ENCODE data around the gene GOLIM4.

DNA sequence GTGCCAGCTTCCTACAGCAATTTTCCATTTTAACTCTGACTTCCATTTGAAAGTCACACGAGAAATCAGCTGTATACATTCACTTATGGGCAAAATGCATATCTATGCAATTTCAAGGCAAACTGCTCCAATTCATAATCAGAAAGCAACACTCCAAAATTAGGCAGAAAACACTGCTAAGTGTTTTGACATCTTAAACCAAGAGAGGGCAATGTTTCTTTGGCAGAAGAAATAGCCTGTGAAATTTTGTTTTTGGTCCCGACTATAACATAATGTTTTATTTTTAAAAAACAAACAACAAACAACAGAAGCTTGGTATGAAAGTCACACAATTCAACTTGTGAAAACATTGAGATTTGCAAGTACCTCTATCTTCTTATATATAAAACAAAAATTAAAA is 42.6 kb downstream of the GOLIM4 start:
- TF ChIP-seq, protein P1, sequence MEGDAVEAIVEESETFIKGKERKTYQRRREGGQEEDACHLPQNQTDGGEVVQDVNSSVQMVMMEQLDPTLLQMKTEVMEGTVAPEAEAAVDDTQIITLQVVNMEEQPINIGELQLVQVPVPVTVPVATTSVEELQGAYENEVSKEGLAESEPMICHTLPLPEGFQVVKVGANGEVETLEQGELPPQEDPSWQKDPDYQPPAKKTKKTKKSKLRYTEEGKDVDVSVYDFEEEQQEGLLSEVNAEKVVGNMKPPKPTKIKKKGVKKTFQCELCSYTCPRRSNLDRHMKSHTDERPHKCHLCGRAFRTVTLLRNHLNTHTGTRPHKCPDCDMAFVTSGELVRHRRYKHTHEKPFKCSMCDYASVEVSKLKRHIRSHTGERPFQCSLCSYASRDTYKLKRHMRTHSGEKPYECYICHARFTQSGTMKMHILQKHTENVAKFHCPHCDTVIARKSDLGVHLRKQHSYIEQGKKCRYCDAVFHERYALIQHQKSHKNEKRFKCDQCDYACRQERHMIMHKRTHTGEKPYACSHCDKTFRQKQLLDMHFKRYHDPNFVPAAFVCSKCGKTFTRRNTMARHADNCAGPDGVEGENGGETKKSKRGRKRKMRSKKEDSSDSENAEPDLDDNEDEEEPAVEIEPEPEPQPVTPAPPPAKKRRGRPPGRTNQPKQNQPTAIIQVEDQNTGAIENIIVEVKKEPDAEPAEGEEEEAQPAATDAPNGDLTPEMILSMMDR (IDR thresholded peaks at IDR 0.05; ENCODE audit: low read depth, low read length, missing input control) = peak; percentile 5
- TF ChIP-seq EGR1 (IDR thresholded peaks at IDR 0.05; ENCODE audit: low read depth in 2 of 2) = no peak
- no peak for TF ChIP-seq RXRA (IDR thresholded peaks at IDR 0.05)
- TF ChIP-seq RAD21 (IDR thresholded peaks at IDR 0.05) = peak; percentile 63 to 65
- TF ChIP-seq, protein P2, sequence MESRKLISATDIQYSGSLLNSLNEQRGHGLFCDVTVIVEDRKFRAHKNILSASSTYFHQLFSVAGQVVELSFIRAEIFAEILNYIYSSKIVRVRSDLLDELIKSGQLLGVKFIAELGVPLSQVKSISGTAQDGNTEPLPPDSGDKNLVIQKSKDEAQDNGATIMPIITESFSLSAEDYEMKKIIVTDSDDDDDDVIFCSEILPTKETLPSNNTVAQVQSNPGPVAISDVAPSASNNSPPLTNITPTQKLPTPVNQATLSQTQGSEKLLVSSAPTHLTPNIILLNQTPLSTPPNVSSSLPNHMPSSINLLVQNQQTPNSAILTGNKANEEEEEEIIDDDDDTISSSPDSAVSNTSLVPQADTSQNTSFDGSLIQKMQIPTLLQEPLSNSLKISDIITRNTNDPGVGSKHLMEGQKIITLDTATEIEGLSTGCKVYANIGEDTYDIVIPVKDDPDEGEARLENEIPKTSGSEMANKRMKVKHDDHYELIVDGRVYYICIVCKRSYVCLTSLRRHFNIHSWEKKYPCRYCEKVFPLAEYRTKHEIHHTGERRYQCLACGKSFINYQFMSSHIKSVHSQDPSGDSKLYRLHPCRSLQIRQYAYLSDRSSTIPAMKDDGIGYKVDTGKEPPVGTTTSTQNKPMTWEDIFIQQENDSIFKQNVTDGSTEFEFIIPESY (IDR thresholded peaks at IDR 0.05) = no peak
- TF ChIP-seq, protein P3, sequence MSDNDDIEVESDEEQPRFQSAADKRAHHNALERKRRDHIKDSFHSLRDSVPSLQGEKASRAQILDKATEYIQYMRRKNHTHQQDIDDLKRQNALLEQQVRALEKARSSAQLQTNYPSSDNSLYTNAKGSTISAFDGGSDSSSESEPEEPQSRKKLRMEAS (IDR thresholded peaks at IDR 0.05) = no peak
- TF ChIP-seq JUND (IDR thresholded peaks at IDR 0.05) = no peak
- no peak for TF ChIP-seq FOXA1 (IDR thresholded peaks at IDR 0.05)
- no peak for TF ChIP-seq HNF4G (IDR thresholded peaks at IDR 0.05)
- no peak for TF ChIP-seq YY1 (IDR thresholded peaks at IDR 0.05)
- no peak for TF ChIP-seq REST (IDR thresholded peaks at IDR 0.05)
- no peak for TF ChIP-seq TAF1 (conservative IDR thresholded peaks at IDR 0.05)
- TF ChIP-seq, protein P4, sequence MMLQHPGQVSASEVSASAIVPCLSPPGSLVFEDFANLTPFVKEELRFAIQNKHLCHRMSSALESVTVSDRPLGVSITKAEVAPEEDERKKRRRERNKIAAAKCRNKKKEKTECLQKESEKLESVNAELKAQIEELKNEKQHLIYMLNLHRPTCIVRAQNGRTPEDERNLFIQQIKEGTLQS (IDR thresholded peaks at IDR 0.05) = no peak

Measured in liver (tissue), 3 donors.